SK-N-SH (cell line): ENCODE results near the gene FMN1.

Source experiments
- CHD2 ChIP-seq: fragments of 150-350 bp; IDR thresholded peaks from 2 replicates; pipeline ENCODE4 v1.6.1; 2018; ENCODE audit warnings: low read length; ENCODE audit not compliant: partially characterized antibody
- CTCF ChIP-seq: fragments of 200-600 bp; sonication (generic); IDR thresholded peaks from 2 replicates; pipeline ENCODE4 v1.6.1; 2017; ENCODE audit warnings: antibody characterized with exemption, mild to moderate bottlenecking, moderate library complexity
- EZH2phosphoT487 ChIP-seq: fragments of 200-600 bp; sonication (generic); IDR thresholded peaks from 2 replicates; pipeline ENCODE4 v1.6.1; 2017; ENCODE audit warnings: low read depth, mixed run types, mild to moderate bottlenecking, antibody characterized with exemption, moderate library complexity, borderline replicate concordance
- FOXM1 ChIP-seq: IDR thresholded peaks from 2 replicates; pipeline ENCODE4 v1.4.0; 2012; ENCODE audit warnings: low read depth, mild to moderate bottlenecking
- GABPA ChIP-seq: IDR thresholded peaks from 2 replicates; pipeline ENCODE4 v1.4.0; 2012; ENCODE audit warnings: low read depth, mild to moderate bottlenecking
- MAX ChIP-seq: IDR thresholded peaks from 2 replicates; pipeline ENCODE4 v1.4.0; 2012; ENCODE audit warnings: low read depth
- NFIC ChIP-seq: IDR thresholded peaks from 2 replicates; pipeline ENCODE4 v1.4.0; 2012; ENCODE audit warnings: borderline replicate concordance
- NRF1 ChIP-seq: IDR thresholded peaks from 2 replicates; pipeline ENCODE4 v1.6.1; 2012; ENCODE audit warnings: low read depth, mild to moderate bottlenecking, low read length
- POLR2AphosphoS5 ChIP-seq: IDR thresholded peaks from 2 replicates; pipeline ENCODE4 v1.6.1; 2012; ENCODE audit warnings: low read depth, low read length
- SIN3A ChIP-seq: IDR thresholded peaks from 2 replicates; pipeline ENCODE4 v1.6.1; 2012; ENCODE audit warnings: low read depth, mild to moderate bottlenecking, low read length, moderate library complexity, borderline replicate concordance
- TAF1 ChIP-seq: IDR thresholded peaks from 2 replicates; pipeline ENCODE4 v1.6.1; 2012; ENCODE audit warnings: low read depth, mild to moderate bottlenecking, low read length, moderate library complexity, borderline replicate concordance
- TCF12 ChIP-seq: IDR thresholded peaks from 2 replicates; pipeline ENCODE4 v1.4.0; 2012
- USF1 ChIP-seq: IDR thresholded peaks from 2 replicates; pipeline ENCODE4 v1.4.0; 2012; ENCODE audit warnings: low read depth, borderline replicate concordance
- USF2 ChIP-seq: fragments of 150-350 bp; IDR thresholded peaks from 2 replicates; pipeline ENCODE4 v1.6.1; 2017; ENCODE audit warnings: antibody characterized with exemption, low read length, low read depth, borderline replicate concordance

- TF ChIP-seq EZH2phosphoT487 (no peak), TCF12 (no peak), NRF1 (no peak), CTCF (no peak), MAX (no peak), NFIC (no peak), USF2 (no peak), USF1 (no peak), GABPA (no peak), SIN3A (no peak), POLR2AphosphoS5 (no peak), FOXM1 (no peak), TAF1 (no peak), CHD2 (no peak)
These were observed 314.5 kb downstream of the FMN1 start for GRCh38 chr15:32879980-32880379.
